ENCODE results near the gene CLCN3. TPM values are rescaled to one million over a fixed set of nuclear protein-coding genes. Genes with fewer than 3 reads are reported as not detected.

Gene CLCN3
- total RNA-seq, 1 experiment from 2014 or later: 29.1 TPM

GRCh38 chr4:169630069-169630468 is 9.7 kb downstream of the CLCN3 start:
- POLR2A ChIA-PET: no interaction called here

More at GRCh38 chr4:169630069-169630468, 9.7 kb downstream of the CLCN3 start:
- DNase-seq (ENCODE audit: low spot score) (no peak), ATAC-seq (no peak)
- no peaks in the 10 kb centered on the region for H3K36me3 Mint-ChIP-seq
- CTCF ChIA-PET: no interaction called here
- H3K27ac Mint-ChIP-seq: no peak overlapping the region
- TF ChIP-seq ZNF263 (CRISPR knock-in tag; IDR thresholded peaks at IDR 0.05; ENCODE audit: low read depth) (no peak), ZNF512 (CRISPR knock-in tag; IDR thresholded peaks at IDR 0.05; ENCODE audit: borderline replicate concordance) (no peak), CDX4 (CRISPR knock-in tag; IDR thresholded peaks at IDR 0.05; ENCODE audit: borderline replicate concordance) (no peak), PREB (CRISPR knock-in tag; IDR thresholded peaks at IDR 0.05; ENCODE audit: borderline replicate concordance) (no peak), ZSCAN18 (CRISPR knock-in tag; IDR thresholded peaks at IDR 0.05) (no peak), ARID4B (CRISPR knock-in tag; IDR thresholded peaks at IDR 0.05; ENCODE audit: borderline replicate concordance) (no peak), ATF1 (CRISPR knock-in tag; IDR thresholded peaks at IDR 0.05) (no peak), ESRRA (CRISPR knock-in tag; IDR thresholded peaks at IDR 0.05; ENCODE audit: borderline replicate concordance) (no peak), E2F1 (CRISPR knock-in tag; IDR thresholded peaks at IDR 0.05) (no peak), MYBL2 (CRISPR knock-in tag; IDR thresholded peaks at IDR 0.05) (no peak)
- no peaks in the 10 kb centered on the region for H3K27me3 Mint-ChIP-seq (ENCODE audit: low read depth)
- H3K4me3 Mint-ChIP-seq: no peak overlapping the region
- no peaks in the 10 kb centered on the region for H3K4me1 Mint-ChIP-seq
- no peaks in the 10 kb centered on the region for H3K9me3 Mint-ChIP-seq
